ENCODE data around the gene PVR. TPM values are rescaled to one million over a fixed set of nuclear protein-coding genes. Genes with fewer than 3 reads are reported as not detected.

Gene PVR
- total and polyA plus RNA-seq, 10 of the 15 experiments (the other 5 are each of a cell fraction or from before 2014, with no cell fraction given): 0.07 to 4.0 (median 1.9) TPM

GRCh38 chr19:44702551-44703176, 59.0 kb downstream of the PVR start:
- H4K20me1 ChIP-seq (ENCODE audit: control insufficient read depth, insufficient read depth): no peaks in the 10 kb centered on the region
- H3K9me3 ChIP-seq (replicated peaks; ENCODE audit: control insufficient read depth, insufficient read depth, low read length): no peaks in the 10 kb centered on the region
- H3K4me2 ChIP-seq (ENCODE audit: control insufficient read depth, insufficient read depth): no peak overlapping the region
- FAIRE-seq (no peak), ATAC-seq (no peak), DNase-seq (ENCODE audit: low read depth, low spot score) (no peak)
- BruUV-seq (replicated peaks): no TSS peak
- no peak overlapping the region for H3K4me3 ChIP-seq
- WGBS (ENCODE audit: insufficient coverage, insufficient replicate concordance, low lambda C conversion rate, missing lambda C conversion rate): 35% methylated on average over 17 of the region's 17 CpGs
- no peaks in the 10 kb centered on the region for H3K79me2 ChIP-seq (ENCODE audit: control insufficient read depth, insufficient read depth, low read length)
- CTCF ChIA-PET: interaction anchor here (1.3 kb wide), 1 partner anchor 22 kb away, joined by 4 read pairs; no protein-coding TSS in a partner anchor
- H3K4me1 ChIP-seq (ENCODE audit: control insufficient read depth, insufficient read depth, low read length): no peaks in the 10 kb centered on the region; the same call in 1 of the 2 replicates
- in situ Hi-C loops (cut with MboI) (no loop called here), intact Hi-C loops (cut with micrococcal nuclease; ENCODE audit: unreplicated experiment) (no loop called here)
- H3K27ac ChIP-seq (ENCODE audit: control insufficient read depth, insufficient read depth): no peak overlapping the region
- H3K27me3 ChIP-seq (replicated peaks in 1 of 2; ENCODE audit: control insufficient read depth in 2 of 2, insufficient read depth in 2 of 2, low read length in 1 of 2): no peaks in the 10 kb centered on the region; a peak in 1 of 4 replicates
- no peaks in the 10 kb centered on the region for H3K36me3 ChIP-seq (ENCODE audit: control insufficient read depth in 2 of 2, insufficient read depth in 2 of 2, low read length in 1 of 2)
- H3K9ac ChIP-seq (ENCODE audit: control insufficient read depth, insufficient read depth, low read length): no peak overlapping the region
- SMC1A ChIA-PET (ENCODE audit: uncharacterized antibody, unreplicated experiment): interaction anchor here (1.2 to 1.4 kb wide), 2 partner anchors 19 to 104 kb away, joined by 3 read pairs; no protein-coding TSS in a partner anchor
- POLR2A ChIA-PET: interaction anchor here (1.2 kb wide), 1 partner anchor 10 kb away, joined by 3 read pairs; no protein-coding TSS in a partner anchor
- RAD21 ChIA-PET (ENCODE audit: unreplicated experiment): no interaction called here
- no peak overlapping the region for H2AFZ ChIP-seq (ENCODE audit: control insufficient read depth, low read depth, low read length)
- no peak for TF ChIP-seq MEF2A (IDR thresholded peaks at IDR 0.05; ENCODE audit: insufficient read depth, low read depth, low read length)
- TF ChIP-seq DPF2 (IDR thresholded peaks at IDR 0.05): no peak
- TF ChIP-seq STAT1 (conservative IDR thresholded peaks at IDR 0.05): no peak
- TF ChIP-seq RAD21 (IDR thresholded peaks at IDR 0.05; ENCODE audit: insufficient read depth, low read depth, low read length): no peak
- TF ChIP-seq E2F8 (IDR thresholded peaks at IDR 0.05; ENCODE audit: low read depth, partially characterized antibody): no peak
- TF ChIP-seq NFIC (IDR thresholded peaks at IDR 0.05; ENCODE audit: low read depth, low read length): no peak
- TF ChIP-seq FOXM1 (IDR thresholded peaks at IDR 0.05; ENCODE audit: low read depth, low read length): no peak
- no peak for TF ChIP-seq JUNB (IDR thresholded peaks at IDR 0.05)
- no peak for TF ChIP-seq ZNF217 (IDR thresholded peaks at IDR 0.05)
- TF ChIP-seq ZBTB11 (CRISPR knock-in tag; IDR thresholded peaks at IDR 0.05): no peak
- TF ChIP-seq USF1 (IDR thresholded peaks at IDR 0.05; ENCODE audit: borderline replicate concordance, extremely low read length, insufficient read depth, low read depth, low read length): no peak
- no peak for TF ChIP-seq MEF2B (IDR thresholded peaks at IDR 0.05; ENCODE audit: partially characterized antibody, poor library complexity, severe bottlenecking)
- TF ChIP-seq NR2F1 (conservative IDR thresholded peaks at IDR 0.05): no peak
- TF ChIP-seq IKZF2 (IDR thresholded peaks at IDR 0.05): no peak
- no peak for TF ChIP-seq KLF5 (IDR thresholded peaks at IDR 0.05; ENCODE audit: partially characterized antibody)
